ENCODE measurements around the gene IGF2. TPM values are rescaled to one million over a fixed set of nuclear protein-coding genes. Genes with fewer than 3 reads are reported as not detected.

Gene IGF2
- total RNA-seq, 1 experiment from 2014 or later, result 5.0 TPM

DNA sequence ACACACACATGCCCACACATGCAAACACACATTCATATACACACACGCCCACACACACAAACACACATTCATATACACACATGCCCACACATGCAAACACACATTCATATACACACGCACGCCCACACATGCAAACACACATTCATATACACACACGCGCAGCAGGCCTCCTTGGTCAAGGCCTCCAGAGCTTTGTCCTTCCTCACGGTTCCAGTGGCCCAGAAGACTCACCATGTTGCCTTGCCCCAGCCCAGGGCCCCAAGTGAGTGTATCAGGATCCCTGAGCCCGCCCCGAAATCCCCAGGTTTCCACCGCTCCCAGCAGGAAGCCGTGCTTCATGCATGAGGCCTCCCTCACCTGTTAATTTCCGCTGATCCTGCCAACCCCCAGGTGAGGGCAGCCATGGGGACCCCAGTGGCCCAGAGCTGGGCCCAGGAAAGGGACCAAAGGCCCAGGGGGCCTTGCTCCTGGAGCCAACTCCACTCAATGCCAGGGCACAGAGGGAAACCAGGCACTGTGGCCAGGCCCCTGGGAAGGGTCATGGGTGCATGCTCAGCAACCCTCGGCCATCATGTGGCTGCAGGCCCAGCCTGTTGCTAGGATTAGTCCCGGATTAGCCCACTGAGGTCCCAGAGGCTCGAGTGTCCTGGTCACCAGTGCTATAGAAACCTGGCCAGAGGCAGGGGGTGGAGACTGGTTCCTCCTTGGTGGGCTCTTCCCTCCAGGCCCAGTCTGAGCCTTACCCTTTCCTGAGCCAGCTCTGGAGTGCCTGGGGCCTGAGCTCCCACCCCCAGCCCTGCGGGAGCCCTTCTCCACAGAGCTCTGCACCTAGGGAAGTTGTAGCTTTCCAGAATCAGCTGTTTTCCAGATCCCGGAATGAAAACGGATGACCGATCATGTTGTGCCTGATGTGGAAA, 34.4 kb downstream of the IGF2 start:
- POLR2A ChIA-PET (ENCODE audit: unreplicated experiment), result no interaction called here

DNA sequence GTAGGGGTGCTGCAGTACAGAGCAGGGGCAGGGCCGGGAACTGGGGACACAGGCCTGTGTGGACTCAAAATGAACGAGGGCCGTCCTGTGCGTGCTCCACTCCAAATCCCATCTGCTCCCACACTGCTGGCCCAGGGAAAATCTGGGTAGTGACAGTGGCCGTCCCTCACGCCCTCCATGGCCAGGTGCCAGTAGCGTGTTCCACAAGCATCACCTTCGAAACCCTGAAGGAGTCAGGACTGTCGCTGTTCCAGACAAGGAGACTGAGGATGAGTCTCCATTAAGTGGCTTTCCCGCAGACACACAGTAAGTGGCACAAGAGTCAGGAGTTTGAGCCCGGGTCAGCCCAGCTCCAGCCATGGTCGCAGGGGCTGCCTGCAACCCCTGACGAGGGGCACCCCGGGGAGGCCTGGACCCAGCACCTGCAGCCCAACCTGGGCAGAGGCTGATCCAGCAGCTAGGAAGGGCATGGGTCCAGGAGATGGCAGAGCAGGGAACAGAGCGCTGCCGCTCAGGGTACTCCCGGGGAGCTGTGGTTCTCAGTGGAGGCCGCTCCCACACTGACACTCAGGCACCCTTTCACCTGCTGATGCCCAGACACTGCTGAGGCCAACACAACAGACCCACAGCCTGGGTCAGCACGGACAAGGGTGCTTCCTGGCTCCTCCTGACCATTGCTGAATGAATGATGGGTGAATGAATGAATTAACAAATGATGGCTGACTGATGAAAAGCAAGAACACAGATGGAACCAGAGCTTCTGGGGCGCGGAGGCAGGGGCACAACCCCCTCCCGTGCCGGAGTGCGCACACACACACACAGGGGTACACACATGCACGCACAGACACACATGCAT, 35.3 kb downstream of the IGF2 start:
- DNase-seq, result no peak
- POLR2A ChIA-PET (ENCODE audit: unreplicated experiment), result no interaction called here

More for the DNA sequence above, 34.4 kb downstream of the IGF2 start:
- Histone ChIP-seq H3K27me3 (ENCODE audit: low read length) (no peaks in the 10 kb centered on the region), H3K9me2 (replicated peaks; ENCODE audit: low read length) (no peaks in the 10 kb centered on the region), H3K9me3 (ENCODE audit: low read length) (no peaks in the 10 kb centered on the region), H3F3A (ENCODE audit: low read length, unreplicated experiment) (no peaks in the 10 kb centered on the region), H3K27ac (ENCODE audit: low read length) (no peak overlapping the region), H3K4me3 (ENCODE audit: low read length) (no peak overlapping the region), H3K9ac (ENCODE audit: low read length) (no peak overlapping the region), H4K20me1 (ENCODE audit: low read length) (no peaks in the 10 kb centered on the region), H3K79me2 (ENCODE audit: low read length) (no peaks in the 10 kb centered on the region), H3K4me2 (ENCODE audit: low read length) (no peak overlapping the region), H2AFZ (ENCODE audit: low read length) (no peak overlapping the region), H3K36me3 (ENCODE audit: low read depth, low read length) (no peaks in the 10 kb centered on the region), H3K4me1 (ENCODE audit: insufficient read depth, low read length) (peaks cover 5% of the 10 kb centered on the region; the same call in 1 of the 2 replicates)
- BruUV-seq (replicated peaks), result no TSS peak
- DNase-seq (no peak), ATAC-seq (no peak)
- CTCF ChIA-PET, result no interaction called here
- TF ChIP-seq EZH2phosphoT487 (IDR thresholded peaks at IDR 0.05; ENCODE audit: borderline replicate concordance, low read length), result no peak
- TF ChIP-seq, protein P1, sequence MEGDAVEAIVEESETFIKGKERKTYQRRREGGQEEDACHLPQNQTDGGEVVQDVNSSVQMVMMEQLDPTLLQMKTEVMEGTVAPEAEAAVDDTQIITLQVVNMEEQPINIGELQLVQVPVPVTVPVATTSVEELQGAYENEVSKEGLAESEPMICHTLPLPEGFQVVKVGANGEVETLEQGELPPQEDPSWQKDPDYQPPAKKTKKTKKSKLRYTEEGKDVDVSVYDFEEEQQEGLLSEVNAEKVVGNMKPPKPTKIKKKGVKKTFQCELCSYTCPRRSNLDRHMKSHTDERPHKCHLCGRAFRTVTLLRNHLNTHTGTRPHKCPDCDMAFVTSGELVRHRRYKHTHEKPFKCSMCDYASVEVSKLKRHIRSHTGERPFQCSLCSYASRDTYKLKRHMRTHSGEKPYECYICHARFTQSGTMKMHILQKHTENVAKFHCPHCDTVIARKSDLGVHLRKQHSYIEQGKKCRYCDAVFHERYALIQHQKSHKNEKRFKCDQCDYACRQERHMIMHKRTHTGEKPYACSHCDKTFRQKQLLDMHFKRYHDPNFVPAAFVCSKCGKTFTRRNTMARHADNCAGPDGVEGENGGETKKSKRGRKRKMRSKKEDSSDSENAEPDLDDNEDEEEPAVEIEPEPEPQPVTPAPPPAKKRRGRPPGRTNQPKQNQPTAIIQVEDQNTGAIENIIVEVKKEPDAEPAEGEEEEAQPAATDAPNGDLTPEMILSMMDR (conservative IDR thresholded peaks at IDR 0.05; ENCODE audit: low read depth, low read length), result no peak
- TF ChIP-seq EZH2 (IDR thresholded peaks at IDR 0.05; ENCODE audit: low read length, unreplicated experiment), result no peak
- intact Hi-C loops (cut with micrococcal nuclease), result no loop called here

More for the DNA sequence above, 35.3 kb downstream of the IGF2 start:
- Histone ChIP-seq H3K4me1 (ENCODE audit: insufficient read depth, low read length) (peaks cover 11% of the 10 kb centered on the region; the same call in 1 of the 2 replicates), H3K4me3 (ENCODE audit: low read length) (no peak overlapping the region), H3K9me3 (ENCODE audit: low read length) (no peaks in the 10 kb centered on the region), H2AFZ (ENCODE audit: low read length) (no peak overlapping the region), H3K9me2 (replicated peaks; ENCODE audit: low read length) (no peaks in the 10 kb centered on the region), H3K27ac (ENCODE audit: low read length) (no peak overlapping the region), H3K9ac (ENCODE audit: low read length) (no peak overlapping the region), H3F3A (ENCODE audit: low read length, unreplicated experiment) (no peaks in the 10 kb centered on the region), H4K20me1 (ENCODE audit: low read length) (no peaks in the 10 kb centered on the region), H3K36me3 (ENCODE audit: low read depth, low read length) (no peaks in the 10 kb centered on the region), H3K4me2 (ENCODE audit: low read length) (no peak overlapping the region), H3K27me3 (ENCODE audit: low read length) (no peaks in the 10 kb centered on the region), H3K79me2 (ENCODE audit: low read length) (no peaks in the 10 kb centered on the region)
- CTCF ChIA-PET, result no interaction called here
- intact Hi-C loops (cut with micrococcal nuclease), result no loop called here
- no TSS peak for BruUV-seq (replicated peaks)
- ATAC-seq, result no peak
- no peak for TF ChIP-seq EZH2 (IDR thresholded peaks at IDR 0.05; ENCODE audit: low read length, unreplicated experiment)
- TF ChIP-seq EZH2phosphoT487 (IDR thresholded peaks at IDR 0.05; ENCODE audit: borderline replicate concordance, low read length), result no peak
- TF ChIP-seq, protein P1 (conservative IDR thresholded peaks at IDR 0.05; ENCODE audit: low read depth, low read length), result no peak

Data from PC-3 (cell line).